Epithelial cell of esophagus (primary cell): ENCODE measurements around the gene JAKMIP3.

Source experiments
- DNase-seq: peaks from one replicate; pipeline ENCODE4 v3.0.0; 2010; ENCODE audit warnings: low read depth
- H3K4me3 ChIP-seq: 2 replicates; pipeline ENCODE4 v1.5.1; 2011; ENCODE audit warnings: mild to moderate bottlenecking, low read length, control low read depth
- TF ChIP-seq, protein P1 (sequence below): IDR thresholded peaks from 2 replicates; pipeline ENCODE4 v1.5.1; 2011; ENCODE audit warnings: low read depth, mild to moderate bottlenecking, low read length, control low read depth, inconsistent platforms; ENCODE audit not compliant: insufficient read depth; ENCODE audit errors: missing control alignments

Gene JAKMIP3

DNA sequence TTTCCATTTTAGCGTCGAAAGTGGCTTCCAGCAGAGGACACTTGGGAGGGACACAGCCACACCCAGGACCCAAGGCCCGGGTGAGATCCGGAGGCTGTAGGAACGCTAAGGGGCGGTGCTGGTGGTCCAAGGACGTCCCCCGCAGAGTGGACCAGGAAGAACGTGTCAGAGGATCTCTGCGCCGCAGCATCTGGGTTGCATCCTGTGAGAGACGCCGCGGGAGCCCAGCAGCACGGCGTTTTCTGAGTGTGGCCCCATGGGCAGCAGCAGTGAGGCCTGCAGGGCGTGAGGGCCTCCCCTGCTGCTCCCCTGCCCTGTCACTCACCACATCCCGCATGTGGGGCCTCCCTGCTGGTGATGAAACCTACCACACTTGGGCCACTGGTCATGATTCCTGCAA lies 43.5 kb upstream of the JAKMIP3 start:
- DNase-seq: no peak
- no peak overlapping the region for H3K4me3 ChIP-seq
- TF ChIP-seq, protein P1, sequence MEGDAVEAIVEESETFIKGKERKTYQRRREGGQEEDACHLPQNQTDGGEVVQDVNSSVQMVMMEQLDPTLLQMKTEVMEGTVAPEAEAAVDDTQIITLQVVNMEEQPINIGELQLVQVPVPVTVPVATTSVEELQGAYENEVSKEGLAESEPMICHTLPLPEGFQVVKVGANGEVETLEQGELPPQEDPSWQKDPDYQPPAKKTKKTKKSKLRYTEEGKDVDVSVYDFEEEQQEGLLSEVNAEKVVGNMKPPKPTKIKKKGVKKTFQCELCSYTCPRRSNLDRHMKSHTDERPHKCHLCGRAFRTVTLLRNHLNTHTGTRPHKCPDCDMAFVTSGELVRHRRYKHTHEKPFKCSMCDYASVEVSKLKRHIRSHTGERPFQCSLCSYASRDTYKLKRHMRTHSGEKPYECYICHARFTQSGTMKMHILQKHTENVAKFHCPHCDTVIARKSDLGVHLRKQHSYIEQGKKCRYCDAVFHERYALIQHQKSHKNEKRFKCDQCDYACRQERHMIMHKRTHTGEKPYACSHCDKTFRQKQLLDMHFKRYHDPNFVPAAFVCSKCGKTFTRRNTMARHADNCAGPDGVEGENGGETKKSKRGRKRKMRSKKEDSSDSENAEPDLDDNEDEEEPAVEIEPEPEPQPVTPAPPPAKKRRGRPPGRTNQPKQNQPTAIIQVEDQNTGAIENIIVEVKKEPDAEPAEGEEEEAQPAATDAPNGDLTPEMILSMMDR: no peak

DNA sequence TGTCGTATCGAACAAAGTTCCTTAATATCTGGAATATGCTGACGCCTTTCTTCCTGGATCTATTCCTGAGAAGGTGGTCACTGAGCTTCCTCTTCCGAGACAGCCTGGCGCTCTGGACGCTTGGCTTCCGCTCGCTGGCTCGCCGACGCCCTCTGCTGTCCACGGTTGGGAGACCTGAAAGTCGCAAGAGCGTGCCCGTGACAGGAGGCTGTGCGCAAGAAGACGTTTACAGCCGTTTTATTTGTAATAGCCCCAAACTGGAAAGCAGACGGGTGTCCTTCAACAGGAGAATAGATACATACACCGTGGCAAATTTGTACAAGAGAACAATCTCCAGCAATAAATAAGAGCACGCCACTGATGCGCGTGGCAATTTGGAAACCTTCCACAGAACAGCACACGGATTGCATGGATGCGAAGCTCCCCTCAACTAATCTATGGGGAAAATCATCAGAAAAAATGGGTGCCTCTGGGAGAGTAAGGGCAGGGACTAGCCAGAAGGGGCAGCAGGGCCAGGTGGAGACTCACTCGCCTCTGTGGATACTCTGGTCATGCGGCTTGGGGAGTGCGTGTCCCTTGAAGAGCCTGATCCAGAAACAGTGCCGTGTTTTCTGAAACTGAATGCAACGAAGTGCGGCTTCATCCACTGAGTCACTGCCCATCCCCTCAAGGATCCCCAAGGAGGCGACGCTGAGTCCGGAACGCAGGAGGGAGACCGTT lies 42.5 kb upstream of the JAKMIP3 start:
- DNase-seq: peak; percentile 80
- H3K4me3 ChIP-seq: peak overlapping the region; percentile 14
- TF ChIP-seq, protein P1: peak; percentile 94

DNA sequence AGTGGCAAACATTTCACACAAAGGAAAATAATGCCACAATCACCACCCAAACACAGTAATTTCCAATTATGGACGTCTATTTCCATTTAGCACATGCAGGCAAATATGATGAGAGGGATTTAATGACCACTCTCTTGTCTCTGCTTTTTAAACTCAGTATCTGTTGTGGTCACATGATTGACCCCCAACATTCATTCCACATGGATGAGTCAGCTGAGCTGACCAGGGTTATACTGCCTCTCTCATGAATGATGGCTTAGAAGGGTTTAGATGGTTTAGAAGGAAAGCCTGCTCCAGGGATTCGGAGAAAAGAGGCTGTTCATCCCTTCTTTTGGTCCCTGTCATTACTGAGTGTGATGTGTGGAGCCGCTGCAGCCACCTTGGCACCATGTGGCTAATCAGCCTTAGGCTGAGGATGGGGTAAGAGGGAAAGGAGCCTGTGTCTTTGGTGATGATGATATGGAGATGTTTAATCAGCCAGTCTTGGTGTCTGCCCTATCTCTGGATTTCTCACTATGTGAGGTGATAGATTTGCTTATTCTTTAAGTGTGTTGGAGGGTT lies 38.2 kb upstream of the JAKMIP3 start:
- TF ChIP-seq, protein P1: no peak
- DNase-seq: no peak
- H3K4me3 ChIP-seq: no peak overlapping the region

DNA sequence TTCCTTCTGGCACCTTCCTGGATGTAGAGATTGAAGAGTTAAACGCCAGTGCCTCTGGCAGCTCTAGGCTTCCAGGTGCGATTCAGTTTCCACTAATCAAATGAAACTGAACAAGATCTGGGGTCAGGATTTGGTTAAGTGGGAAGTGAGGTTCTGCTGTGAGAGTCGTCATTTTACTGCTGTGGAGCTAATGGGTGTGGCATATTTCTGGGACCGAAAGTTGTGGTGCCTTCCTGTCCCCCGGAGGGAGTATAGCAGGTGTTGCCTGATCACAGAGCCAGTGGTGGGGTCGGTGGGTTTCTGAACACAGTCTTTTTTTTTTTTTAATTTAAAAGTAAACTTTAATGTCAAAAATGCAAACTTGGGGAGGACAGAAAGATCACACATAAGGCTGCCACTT lies 37.0 kb upstream of the JAKMIP3 start:
- H3K4me3 ChIP-seq: no peak overlapping the region
- TF ChIP-seq, protein P1: no peak
- no peak for DNase-seq

DNA sequence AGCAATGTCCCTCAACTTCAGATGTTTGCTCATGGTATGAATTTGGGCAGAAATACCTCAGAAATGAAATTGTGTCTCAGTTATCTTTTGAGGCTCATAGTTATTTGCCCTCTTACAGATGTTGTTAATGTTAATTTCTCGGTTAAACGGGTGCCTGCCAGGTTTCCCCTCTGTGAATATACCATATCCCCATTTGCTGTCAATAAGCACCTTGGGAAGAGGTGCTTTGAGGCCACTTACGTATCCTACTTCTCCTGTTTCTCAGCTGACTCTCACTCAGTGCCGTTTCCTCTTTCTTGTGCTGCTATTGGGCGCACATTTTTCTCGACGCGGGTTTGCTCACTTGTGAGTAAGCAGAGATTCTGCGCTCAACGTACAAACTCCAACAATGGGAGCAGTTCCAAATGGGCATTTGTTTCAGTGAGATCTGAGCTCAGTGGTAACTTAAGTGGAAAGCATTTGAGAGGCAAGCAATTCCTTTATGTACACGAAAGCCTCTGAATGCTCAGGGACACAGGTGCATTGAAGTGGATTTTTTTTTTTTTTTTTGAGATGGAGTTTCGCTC lies 34.8 kb upstream of the JAKMIP3 start:
- TF ChIP-seq, protein P1: no peak
- DNase-seq: peak; percentile 65
- no peak overlapping the region for H3K4me3 ChIP-seq

DNA sequence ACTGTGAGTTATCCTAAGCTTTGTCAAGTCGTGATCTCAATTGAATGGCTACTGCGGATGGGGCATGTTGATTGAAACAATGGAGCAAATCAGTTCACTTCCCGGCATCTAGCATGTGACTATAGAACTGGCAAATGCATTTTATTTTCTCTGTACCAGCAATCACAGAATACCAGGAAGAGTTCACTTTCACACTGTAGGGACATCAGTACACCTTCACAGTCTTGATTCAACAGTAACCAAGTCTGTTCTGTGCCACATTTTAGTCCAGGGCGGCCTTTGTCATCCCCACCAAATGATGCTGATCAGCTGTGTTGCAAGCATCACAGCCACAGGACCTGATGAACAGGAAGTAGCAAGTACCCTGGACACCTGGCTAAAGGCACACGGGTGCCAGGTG lies 32.1 kb upstream of the JAKMIP3 start:
- H3K4me3 ChIP-seq: no peak overlapping the region
- TF ChIP-seq, protein P1: no peak
- no peak for DNase-seq
